Measurements from ENCODE around the gene YY1AP1. TPM values are rescaled to one million over a fixed set of nuclear protein-coding genes. Genes with fewer than 3 reads are reported as not detected.
A peak's percentile ranks its signal among the peaks of the same experiment; 100 is the strongest.

Gene YY1AP1
- total RNA-seq, 1 experiment from 2014 or later: 37.6 TPM

GRCh38 chr1:155609515-155610256 lies 78.9 kb downstream of the YY1AP1 start, which contains the start of gene MSTO1:
TSS of gene MSTO1 (plus strand) at chr1:155610218. CDS start at chr1:155610249, 31 bp downstream.
- TF ChIP-seq EZH2phosphoT487 (IDR thresholded peaks at IDR 0.05; ENCODE audit: borderline replicate concordance, low read length): no peak
- TF ChIP-seq, protein P1, sequence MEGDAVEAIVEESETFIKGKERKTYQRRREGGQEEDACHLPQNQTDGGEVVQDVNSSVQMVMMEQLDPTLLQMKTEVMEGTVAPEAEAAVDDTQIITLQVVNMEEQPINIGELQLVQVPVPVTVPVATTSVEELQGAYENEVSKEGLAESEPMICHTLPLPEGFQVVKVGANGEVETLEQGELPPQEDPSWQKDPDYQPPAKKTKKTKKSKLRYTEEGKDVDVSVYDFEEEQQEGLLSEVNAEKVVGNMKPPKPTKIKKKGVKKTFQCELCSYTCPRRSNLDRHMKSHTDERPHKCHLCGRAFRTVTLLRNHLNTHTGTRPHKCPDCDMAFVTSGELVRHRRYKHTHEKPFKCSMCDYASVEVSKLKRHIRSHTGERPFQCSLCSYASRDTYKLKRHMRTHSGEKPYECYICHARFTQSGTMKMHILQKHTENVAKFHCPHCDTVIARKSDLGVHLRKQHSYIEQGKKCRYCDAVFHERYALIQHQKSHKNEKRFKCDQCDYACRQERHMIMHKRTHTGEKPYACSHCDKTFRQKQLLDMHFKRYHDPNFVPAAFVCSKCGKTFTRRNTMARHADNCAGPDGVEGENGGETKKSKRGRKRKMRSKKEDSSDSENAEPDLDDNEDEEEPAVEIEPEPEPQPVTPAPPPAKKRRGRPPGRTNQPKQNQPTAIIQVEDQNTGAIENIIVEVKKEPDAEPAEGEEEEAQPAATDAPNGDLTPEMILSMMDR (conservative IDR thresholded peaks at IDR 0.05; ENCODE audit: low read depth, low read length): no peak
- TF ChIP-seq EZH2 (IDR thresholded peaks at IDR 0.05; ENCODE audit: low read length, unreplicated experiment): no peak
- intact Hi-C loops (cut with micrococcal nuclease): no loop called here
- H3F3A ChIP-seq (ENCODE audit: low read length, unreplicated experiment): no peaks in the 10 kb centered on the region
- peak within 1 kb of the TSS; percentile 83 for H3K4me2 ChIP-seq (ENCODE audit: low read length)
- ChIA-PET POLR2A (ENCODE audit: unreplicated experiment) (interaction anchor here (0.5 kb wide), 1 partner anchor 42 kb away, joined by 3 read pairs; no protein-coding TSS in a partner anchor), CTCF (no interaction called here)
- BruUV-seq (replicated peaks): TSS peak; percentile 100
- peaks cover 14% of the 10 kb centered on the region for H3K36me3 ChIP-seq (ENCODE audit: low read depth, low read length)
- ATAC-seq (peak; percentile 96), DNase-seq (peak; percentile 99)
- no peaks in the 10 kb centered on the region for H3K27me3 ChIP-seq (ENCODE audit: low read length)
- H3K9me3 ChIP-seq (ENCODE audit: low read length): no peaks in the 10 kb centered on the region
- H4K20me1 ChIP-seq (ENCODE audit: low read length): no peaks in the 10 kb centered on the region
- peak within 1 kb of the TSS; percentile 60 for H3K27ac ChIP-seq (ENCODE audit: low read length)
- no peaks in the 10 kb centered on the region; the same call in 1 of the 2 replicates for H3K79me2 ChIP-seq (ENCODE audit: low read length)
- H3K4me3 ChIP-seq (ENCODE audit: low read length): peak within 1 kb of the TSS; percentile 70
- H2AFZ ChIP-seq (ENCODE audit: low read length): peak within 1 kb of the TSS; percentile 77
- peaks cover 4% of the 10 kb centered on the region; the same call in 1 of the 2 replicates for H3K4me1 ChIP-seq (ENCODE audit: insufficient read depth, low read length)
- H3K9me2 ChIP-seq (replicated peaks; ENCODE audit: low read length): no peaks in the 10 kb centered on the region
- H3K9ac ChIP-seq (ENCODE audit: low read length): peak within 1 kb of the TSS; percentile 87

Other genes starting within 250 kb of the YY1AP1 start
- 27.6 and 38.9 TPM in 2 replicates for gene ASH1L, start 126.0 kb downstream of the YY1AP1 start, total RNA-seq (2014; rRNA removed)
- gene MSTO1, start 78.6 kb downstream of the YY1AP1 start, total RNA-seq (2014; rRNA removed): 76.6 and 80.3 TPM in 2 replicates
- 144 and 163 TPM in 2 replicates for gene DAP3, start 317 bp upstream of the YY1AP1 start, total RNA-seq (2014; rRNA removed)
- gene GON4L, start 168.4 kb upstream of the YY1AP1 start, total RNA-seq (2014; rRNA removed): 31.2 and 43.9 TPM in 2 replicates
- gene SYT11, start 170.8 kb upstream of the YY1AP1 start, total RNA-seq (2014; rRNA removed): 0.29 and 0.44 TPM in 2 replicates
- gene RIT1, start 222.6 kb upstream of the YY1AP1 start, total RNA-seq (2014; rRNA removed): 14.7 and 18.8 TPM in 2 replicates
- gene KHDC4, start 245.6 kb upstream of the YY1AP1 start, total RNA-seq (2014; rRNA removed): 63.4 and 64.4 TPM in 2 replicates

Measured in PC-3 (cell line).